NOMO-1 (cell line): ENCODE results near the gene DCXR.

Source experiments
- DNase-seq, 2 experiments: peaks; one replicate each; lab custom pipeline; 2025; ENCODE audit not compliant: unreplicated experiment in 2 of 2; lab: John Stamatoyannopoulos, UW

Gene DCXR

DNA sequence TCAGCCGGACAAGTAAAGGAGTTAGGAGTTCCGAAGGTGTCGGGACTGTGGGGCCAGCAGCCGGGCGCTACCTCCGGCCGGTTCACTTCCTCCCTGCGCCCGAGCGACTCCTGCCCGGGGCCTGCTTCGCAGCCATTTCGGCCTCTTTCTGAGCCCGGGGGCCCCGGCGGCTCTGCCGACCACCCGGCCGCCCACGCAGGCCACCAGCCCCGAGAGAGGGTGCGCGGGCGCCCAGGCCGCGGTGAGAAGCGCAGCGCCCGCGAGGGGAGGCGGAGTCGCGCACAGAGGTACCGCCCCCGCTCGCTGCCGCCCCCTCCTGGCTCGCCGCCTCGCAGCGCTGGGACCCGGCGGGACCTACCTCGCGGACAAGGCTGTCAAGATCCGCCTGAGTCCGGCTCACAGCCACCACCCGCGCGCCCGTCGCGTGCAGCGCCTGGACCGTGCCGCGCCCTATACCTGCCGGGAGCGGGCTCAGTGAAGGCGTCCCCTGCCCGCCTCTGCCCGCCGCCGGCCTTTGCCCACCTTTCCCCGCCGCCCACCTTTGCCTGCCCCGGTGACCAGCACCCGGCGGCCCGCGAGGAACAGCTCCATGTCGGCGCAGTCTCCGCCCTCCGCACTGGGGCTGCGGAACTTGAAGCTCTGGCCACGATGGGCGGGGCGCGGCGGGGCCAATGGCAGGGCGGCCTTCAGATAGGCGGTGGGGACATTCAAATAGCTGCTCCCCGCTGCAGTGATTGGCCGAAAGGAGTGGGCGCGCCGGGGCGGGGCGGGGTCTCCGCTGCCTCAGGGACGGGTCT lies at the start of gene DCXR:
Gene DCXR, minus strand, starts transcription at position 606 of the 797 bp plus-strand sequence. Its CDS starts 15 bp downstream, at position 591.
- DNase-seq = peak; percentile 95 to 99

DNA sequence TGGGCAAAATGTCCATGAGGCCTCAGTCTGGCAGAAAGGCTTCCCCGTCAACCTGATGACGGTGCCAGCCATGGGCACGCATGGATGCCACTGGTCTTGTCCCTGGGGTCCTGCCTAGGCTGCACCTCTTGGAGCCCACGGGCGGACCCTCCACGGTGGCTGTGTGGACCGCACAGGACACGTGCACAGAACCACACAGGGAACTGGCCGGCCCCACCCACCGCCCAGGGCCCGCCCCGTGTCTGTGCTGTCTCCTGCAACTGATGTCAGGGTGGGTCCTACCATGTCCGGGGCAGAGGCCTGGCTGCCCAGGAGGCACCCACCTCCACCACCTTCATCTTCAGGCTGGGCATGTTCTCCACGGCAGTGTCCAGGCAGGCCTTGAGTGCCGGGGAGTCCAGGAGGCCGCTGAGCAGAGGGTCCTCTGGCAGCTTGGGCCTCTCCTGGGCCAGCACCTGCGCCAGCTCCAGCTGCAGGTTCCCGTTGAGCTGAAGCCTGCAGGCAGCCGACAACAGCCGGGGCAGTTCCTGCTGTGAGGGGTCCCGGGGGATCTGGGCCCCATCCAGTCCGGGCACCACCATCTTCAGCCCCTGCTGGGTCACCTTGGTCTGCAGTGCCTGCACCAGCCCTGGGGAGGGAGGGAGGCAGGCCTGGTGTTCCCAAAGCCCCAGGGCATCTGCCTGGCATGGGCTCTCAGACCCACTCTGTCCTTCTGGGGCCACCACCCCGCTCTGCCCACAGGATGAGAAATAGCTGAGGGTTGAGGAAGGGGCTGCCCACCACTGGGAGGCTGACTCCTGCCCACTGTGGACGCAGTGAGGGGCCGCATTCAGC lies 48.7 kb upstream of the DCXR start:
- DNase-seq = no peak

DNA sequence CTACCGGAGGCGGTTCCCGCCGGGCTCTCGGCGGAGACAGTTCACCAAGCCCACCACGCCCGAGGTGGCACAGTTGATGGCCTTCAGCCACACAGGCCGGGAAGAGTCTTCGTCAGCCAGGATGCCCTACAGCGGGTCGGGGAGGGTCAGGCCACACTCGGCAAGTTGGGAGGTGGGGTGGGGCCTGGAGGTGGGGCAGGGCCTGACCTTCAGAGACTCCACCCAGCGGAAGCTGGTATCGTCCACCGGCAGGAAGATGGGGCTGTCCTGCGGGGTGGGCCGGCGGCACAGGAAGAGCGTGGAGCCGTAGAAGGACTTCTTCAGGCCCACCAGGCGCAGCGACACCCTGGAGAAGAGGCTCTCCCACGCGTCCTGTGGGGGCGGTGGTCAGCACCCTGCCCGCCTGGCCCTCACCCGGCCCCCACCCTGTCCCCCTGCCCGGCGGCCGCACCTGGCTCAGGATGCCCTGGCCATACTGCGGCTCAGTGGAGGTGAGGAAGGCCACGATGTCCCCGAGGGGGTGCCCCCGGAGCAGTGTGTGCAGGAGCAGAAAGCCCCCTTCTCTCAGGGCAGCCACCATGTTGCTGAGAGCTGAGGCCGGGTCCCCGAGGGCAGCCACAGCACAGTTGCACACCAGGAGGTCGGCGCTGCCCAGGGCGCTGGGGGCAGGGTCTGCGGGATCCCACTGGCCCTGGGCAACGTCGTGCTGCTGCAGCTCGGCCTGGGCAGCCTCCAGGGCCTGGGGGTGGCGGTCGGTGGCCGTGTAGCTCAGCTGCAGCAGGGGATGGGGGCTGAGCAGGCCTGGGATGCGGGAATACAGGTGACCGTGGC lies 47.7 kb upstream of the DCXR start:
- no peak for DNase-seq

DNA sequence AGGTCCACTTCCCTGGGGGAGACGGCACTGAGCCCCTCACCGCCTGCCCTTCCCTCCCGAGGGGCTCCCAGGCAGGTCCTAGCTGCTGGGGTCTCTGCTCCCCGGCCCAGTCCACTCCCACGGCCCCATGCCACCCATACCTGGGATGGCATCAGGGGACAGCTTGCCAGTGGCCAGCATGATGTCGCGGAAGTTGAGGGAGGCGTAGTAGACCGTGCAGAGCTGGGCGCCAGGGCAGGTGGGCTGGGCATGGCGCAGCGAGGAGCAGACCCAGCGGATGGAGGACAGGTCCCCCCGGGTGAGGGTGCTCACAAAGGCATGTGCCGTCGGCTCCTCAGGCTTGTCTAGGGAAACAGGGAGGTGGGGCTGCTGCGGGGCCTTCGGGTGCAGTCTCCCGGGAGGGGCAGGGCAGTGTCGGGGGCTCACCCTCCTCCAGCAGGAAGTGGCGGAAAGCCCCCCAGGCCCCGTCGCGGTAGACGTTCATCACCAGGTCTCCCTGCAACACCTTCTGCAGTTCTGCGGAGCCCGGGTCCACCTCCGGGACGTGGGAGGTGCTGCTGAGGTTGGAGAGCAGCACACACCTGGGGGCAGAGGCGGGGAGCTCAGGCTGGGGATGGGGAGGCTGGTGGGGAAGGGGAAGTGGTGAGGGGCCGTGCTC lies 47.0 kb upstream of the DCXR start:
- no peak for DNase-seq

DNA sequence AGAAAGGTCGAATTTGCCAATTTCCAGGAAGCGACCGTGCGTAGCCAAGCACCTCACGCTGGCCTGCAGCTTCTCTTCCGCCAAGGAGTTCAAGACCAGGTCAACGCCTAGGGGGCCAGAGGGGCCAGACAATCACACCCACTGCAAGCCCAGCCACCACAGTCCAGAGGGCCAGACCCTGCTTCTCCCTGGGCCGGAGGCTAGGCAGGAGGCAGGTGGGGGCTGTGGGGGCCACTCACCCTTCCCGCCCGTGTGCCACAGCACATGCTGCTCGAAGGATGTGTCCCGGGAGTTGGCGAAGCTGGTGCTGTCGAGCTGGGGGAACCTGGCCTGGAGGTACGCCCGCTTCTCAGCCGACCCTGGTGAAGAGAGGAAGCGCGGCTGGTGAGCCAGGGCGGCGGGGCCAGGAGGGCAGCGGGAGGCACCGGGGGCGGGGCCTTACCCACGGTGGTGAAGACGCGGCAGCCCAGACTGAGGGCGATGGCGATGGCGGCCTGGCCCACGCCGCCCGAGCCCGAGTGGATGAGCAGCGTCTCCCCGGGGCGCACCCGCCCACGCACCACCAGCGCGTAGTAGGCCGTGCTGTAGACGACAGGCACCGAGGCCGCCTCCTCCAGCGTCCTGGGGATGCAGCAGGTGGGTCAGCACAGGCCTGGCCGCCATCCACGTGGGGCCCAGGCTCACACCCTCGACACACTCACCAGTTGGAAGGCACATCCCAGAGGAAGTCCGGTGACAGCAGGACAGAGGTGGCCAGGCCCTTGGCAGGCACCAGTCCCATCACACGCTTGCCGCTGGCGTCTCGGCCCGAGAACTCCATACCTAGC lies 46.2 kb upstream of the DCXR start:
- no peak for DNase-seq

DNA sequence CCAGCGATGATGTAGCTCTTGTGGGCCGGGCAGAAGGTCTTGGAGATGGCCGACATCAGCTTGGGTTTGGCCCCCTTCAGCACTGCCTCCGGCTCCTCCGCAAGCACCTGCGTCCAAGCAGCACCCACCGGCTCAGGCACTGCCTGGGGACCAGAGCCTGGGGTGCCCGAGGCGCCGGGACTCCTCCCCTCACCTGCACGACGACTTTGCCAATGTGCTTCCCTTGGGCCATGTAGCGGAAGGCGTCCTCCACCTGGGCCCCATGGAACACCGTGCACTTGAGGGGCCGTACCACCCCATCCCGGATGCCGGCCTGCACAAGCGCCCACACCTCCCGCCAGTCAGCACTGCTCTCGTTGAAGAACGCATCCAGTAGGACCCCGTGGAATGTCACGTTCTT lies 45.5 kb upstream of the DCXR start:
- no peak for DNase-seq

DNA sequence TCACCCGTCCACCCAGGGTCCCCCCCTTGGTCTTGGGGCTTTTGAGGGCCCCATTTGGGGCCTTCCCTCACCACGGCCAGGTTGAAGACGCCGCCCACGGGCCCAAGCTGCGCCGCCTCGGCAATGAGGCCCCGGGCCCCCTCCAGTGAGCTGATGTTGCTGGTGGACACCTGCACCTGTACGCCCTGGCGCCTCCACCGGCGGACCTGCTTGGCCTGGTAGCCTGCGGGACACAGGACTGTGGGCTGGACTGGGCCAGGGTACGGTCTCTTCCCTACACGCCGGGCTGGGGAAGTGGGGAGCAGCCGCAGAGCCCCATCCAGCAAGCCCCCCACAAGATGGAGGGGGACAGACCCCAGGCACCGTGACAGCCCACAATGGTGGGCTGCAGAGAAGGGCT lies 45.0 kb upstream of the DCXR start:
- DNase-seq = no peak

DNA sequence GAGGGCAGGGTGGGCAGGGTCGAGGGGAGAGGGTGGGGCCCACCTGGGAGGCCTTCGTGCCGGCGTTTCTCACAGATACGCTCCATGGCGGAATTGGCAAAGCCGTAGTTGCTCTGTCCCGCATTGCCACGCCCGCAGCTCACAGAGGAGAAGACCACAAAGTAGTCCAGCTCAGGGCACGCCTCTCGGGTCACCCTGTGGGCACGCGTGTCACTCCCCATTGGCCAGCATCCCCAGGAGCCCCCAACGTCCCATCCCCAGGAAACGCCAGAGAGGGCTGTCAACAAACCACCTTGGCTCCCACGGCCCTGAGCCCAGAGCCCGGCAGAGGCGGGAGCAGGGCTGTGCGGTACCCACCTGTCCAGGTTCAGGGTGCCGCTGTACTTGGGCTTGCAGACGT lies 44.5 kb upstream of the DCXR start:
- no peak for DNase-seq

DNA sequence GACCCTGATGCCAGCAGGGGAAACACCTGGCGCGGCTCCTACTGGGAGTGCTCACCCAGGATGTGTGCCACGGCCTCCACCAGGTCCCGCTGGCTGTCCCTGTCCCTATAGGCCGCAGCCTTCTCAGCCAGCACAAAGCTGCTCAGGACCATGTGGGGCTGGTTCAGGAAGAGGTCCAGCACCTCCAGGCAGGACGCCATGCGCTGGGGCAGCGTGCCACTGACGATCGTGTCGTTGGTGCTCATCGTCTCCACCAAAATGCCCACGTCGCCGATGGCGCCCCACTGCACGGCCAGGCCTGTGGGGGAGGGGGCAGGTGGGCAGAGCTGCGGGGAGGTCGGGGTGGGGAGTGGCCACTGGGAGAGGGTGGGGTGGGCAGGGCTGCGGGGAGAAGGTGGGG lies 44.0 kb upstream of the DCXR start:
- DNase-seq = no peak

DNA sequence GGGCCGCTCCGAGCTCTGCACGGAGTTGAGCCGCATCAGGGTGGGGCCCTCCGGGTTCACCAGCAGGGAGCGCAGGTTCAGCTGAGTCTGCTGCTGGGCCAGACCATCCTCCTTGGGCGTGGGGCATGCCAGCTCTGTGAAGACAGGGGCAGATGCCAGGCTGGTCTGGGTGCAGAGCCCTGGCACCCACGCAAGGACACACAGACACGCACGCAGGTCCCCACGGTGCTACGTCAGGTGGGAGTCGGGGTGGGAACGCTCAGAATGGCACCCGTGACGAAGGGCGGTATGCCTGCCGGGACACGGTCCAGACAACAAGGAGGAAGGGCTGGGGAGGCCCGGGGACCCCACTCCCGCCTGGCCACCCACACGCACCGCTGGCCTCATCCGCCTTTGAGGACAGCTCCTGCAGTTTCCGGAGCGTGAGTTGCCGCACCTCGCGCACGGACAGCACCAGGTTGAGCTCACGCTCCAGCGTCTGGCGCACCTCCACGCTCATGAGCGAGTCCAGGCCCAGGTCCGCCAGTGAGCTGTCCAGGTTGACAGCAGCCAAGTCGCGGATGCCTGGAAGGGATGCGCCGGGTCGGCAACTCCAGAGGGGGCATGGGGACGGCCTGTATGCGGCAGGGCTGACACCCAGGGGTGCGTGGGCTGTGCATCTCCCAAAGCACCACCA lies 43.4 kb upstream of the DCXR start:
- no peak for DNase-seq

DNA sequence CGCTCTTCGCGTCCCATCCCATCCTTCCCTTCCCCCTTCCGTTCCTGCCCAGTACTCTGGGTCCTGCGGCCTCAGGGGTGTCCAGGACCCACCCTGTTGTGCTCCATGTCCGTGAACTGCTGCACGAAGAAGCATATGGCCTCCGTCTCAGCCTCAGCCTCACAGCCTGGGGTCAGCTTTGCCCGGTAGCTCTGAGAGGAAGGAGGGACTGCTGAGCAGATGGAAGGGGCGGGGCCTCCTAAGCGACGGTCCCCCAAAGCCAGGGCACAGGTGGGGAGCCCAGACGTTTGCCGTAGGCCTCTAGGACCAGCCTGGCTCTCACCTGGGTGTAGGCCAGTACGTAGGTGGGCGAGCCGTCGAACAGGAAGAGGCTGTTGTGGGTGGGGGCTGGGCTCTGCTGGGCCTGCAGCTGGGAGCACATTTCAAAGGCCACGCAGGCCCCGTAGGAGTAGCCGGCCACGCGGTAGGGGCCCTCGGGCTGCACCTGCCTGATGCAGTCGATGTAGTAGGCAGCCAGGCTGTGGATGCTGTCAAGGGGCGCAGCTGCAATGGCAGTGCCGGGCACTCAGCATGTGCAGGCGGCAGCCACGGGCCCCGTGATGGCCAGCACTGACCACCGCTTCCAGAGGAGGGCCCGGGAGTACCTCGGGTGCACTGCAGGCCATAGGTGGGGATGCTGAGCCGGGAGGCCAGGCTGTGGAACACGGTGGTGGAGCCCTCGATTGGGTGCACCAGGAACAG lies 42.7 kb upstream of the DCXR start:
- no peak for DNase-seq

DNA sequence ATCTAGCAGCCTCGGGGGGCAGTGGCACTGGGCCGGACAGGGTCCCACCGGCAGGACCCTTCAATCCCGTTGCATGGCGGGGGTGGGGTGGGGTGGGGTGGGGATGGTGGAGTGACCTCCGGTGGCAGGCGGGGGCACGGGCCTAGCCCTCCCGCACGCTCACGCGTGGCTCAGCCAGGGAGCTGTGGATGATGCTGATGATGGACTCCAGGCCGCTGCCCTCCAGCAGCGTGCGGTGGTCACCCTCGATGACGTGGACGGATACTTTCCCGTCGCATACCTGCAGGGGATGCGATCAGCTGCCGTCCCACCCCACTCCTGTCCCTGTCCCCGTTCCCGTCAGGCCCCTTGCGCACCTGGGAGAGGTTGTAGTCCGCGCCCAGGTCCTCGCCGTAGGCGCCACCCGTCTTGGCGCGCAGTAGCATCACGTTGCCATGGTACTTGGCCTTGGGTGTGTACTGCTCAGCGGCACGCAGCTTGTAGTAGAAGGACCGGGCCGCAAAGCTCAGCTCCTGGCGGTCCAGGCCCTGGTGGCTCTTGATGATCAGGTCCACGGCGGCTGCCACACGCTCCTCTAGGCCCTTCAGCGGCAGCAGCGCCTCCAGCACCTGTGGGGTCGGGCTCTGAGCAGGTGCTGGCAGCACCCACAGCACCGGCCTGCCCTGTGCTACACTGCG lies 41.6 kb upstream of the DCXR start:
- DNase-seq = no peak

DNA sequence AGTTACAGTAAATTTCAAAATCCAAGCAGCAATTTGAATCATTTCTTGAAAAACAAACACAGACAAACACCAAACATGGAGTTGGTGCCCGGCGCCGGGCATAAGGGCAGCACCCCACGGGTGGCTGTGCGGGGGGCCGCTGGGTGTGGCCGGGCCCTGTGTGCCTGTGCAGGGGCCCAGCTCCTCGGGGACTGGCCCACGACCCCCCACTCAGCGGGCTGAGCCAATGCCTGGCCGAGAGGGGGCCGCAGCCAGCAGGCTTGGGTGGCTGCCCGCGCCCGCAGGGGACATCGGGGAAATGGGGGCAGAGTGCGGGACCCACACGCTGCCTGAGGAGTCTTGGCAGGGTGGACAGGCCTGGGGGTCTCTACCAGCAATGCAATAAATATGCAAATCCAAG lies 40.9 kb upstream of the DCXR start:
- DNase-seq = no peak

DNA sequence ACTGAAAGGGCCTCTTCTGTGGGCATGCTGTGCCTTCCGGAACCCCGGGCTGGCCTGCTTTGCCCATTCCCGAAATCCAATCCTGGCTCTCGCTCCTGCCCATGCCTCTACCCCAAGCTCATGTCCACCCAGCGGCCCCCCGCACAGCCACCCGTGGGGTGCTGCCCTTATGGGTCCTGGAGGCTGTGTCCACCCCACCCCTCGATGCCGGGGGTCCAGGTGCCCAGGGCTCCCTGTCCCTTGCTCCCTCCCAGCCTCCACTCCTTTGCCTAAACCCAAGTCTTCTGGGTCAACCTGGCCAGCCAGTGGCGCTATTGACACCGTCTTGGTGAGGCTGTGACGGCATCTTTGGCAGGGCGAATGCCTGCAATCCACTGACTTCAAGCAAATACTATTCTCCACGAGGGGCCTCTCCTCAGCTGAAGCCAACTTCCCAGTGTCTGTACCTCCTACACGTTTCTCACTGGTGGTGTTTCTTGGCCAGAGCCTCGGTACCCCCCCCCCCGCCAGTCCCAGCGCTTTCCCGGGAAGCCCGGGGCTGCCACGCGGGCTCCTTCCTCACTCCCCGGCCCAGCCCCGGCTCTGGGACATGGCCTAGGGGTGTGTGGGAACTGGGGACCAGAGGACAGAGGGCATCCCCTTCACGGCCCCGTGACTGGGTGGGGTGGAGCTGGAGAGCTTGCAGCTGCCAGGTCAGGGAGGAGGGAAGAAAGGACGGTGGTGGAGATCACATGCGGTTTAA lies 40.3 kb upstream of the DCXR start:
- DNase-seq = no peak

DNA sequence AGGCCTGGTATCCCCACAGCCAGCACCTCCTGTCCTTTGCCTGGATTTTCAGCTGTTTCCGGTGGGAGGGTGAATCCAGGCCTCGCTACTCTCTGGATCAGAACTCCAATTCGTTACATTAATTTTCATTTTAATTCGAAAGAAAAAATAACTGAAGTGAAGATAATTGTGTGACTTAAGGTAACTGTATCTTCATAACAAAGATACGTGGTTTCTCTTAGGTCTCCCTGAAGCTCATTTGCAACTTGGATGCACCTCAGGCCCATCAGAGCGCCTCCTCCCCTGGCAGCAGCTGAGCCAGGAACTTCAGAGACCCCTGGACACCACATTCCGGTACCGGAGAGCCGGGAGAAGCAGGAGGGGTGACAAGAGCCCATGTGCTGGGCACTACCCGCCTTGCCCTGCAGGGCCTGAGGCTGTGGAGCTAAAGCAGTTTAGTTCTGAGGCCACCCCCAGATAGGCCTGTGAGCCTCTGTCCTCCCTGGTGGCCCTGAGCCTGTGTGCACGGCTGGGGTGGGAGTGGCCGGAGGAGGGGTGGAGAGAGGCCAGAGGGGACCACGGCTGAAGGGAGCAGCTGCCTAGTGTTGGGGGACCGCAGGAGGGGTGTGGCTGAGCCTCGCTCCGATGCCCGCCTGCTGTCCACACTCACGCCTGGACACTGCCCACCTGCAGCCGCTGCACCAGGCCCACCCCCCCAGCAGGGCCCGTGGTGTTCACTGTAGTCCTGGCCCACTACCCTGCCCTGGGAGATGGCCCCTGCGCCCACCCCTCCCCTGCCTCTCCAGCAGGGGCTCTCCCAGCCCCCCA lies 39.5 kb upstream of the DCXR start:
- no peak for DNase-seq

DNA sequence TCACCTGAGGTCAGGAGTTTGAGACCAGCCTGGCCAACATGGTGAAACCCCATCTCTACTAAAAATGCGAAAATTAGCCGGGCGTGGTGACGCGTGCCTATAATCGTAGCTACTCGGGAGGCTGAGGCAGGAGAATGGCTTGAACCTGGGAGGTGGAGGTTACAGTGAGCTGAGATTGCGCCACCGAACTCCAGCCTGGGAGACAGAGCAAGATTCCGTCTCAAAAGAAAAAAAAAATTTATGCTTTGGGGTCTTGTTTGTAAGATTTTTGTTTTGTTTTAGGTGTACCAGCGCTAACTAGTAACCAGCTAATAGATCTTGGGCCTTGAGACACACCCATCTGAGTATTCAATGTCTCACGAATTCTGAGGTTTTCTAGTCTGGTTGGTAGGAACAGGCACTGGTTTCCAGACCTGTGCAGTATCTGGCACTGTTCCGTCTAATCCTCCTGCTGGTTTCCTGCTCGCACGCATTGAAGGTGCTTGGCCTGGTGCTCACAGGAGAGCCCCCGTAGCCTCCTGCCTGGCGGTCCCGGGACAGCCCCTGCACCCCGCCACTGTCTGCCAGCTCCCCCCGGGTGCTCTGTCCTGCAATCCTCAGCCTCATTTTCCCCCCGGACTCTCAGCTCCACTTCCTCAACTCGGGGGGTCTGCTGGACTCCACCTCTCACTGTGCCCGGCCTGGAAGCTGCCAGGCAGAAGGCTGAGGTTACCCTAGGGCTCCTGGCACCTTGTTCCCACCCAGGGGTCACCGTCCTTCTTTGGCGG lies 38.7 kb upstream of the DCXR start:
- DNase-seq = no peak
